ES-I3 (cell line): ENCODE measurements around the gene ANKRD31.
"Not testable (repeated sequence)": the region's sequence is repeated elsewhere in the genome, so short reads cannot be mapped to it uniquely, and the experiment has no call there.

Experiments
- H3K36me3 ChIP-seq: 2 replicates; pipeline ENCODE4 v1.6.1; 2013; ENCODE audit warnings: mild to moderate bottlenecking, low read length, control low read depth, moderate library complexity; ENCODE audit not compliant: insufficient read depth
- H3K4me1 ChIP-seq: 2 replicates; pipeline ENCODE4 v1.6.1; 2013; ENCODE audit warnings: mild to moderate bottlenecking, control low read depth, low read length; ENCODE audit not compliant: insufficient read depth
- H3K9ac ChIP-seq: 2 replicates; pipeline ENCODE4 v1.6.1; 2013; ENCODE audit warnings: low read depth, mild to moderate bottlenecking, low read length, moderate library complexity
- H3K9me3 ChIP-seq: 2 replicates; pipeline ENCODE4 v1.6.1; 2013; ENCODE audit warnings: mild to moderate bottlenecking, low read length, moderate library complexity; ENCODE audit not compliant: control insufficient read depth, insufficient read depth

ANKRD31 gene

DNA sequence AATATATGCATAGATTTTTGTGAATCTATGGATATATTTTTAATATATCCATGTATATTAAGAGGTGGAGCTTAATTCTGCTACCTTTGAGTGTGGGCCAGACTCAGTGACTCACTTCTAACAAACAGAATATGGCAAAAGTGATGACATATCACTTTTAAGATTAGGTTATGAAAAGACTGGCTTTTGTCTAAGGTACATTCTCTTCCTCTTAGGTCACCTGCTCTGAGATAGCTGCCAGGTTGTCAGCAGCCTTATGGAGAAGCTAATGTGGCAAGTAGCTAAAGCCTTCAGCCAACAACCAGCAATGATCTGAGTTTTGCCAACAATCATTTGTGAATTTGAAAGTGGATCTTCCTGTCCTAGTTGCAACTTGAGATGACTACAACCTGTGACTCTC lies 83.8 kb downstream of the ANKRD31 start:
- H3K4me1 ChIP-seq: no peaks in the 10 kb centered on the region
- H3K9me3 ChIP-seq: no peaks in the 10 kb centered on the region
- H3K36me3 ChIP-seq: no peaks in the 10 kb centered on the region
- no peak overlapping the region for H3K9ac ChIP-seq

DNA sequence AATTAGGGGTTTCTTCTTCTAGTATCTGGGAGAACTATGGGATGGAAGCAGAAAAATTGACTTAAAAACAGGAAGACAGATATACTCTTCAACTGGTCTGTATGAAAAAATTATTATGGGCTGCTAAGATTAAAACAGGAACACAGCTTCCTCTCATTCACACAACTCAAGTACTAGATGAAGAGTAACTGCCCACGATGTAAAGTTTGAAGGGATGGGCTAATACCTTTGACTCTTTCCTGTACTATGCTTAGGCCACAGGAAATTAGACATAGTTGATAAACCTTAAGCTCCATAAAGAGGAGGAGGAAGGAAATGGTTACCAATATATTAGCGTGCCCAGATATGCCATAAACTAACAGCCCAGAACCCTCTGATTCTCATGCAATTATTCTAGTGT lies 88.6 kb downstream of the ANKRD31 start:
- Histone ChIP-seq H3K9me3 (no peaks in the 10 kb centered on the region), H3K9ac (no peak overlapping the region), H3K36me3 (no peaks in the 10 kb centered on the region), H3K4me1 (peaks cover 1% of the 10 kb centered on the region; the same call in 1 of the 2 replicates)

DNA sequence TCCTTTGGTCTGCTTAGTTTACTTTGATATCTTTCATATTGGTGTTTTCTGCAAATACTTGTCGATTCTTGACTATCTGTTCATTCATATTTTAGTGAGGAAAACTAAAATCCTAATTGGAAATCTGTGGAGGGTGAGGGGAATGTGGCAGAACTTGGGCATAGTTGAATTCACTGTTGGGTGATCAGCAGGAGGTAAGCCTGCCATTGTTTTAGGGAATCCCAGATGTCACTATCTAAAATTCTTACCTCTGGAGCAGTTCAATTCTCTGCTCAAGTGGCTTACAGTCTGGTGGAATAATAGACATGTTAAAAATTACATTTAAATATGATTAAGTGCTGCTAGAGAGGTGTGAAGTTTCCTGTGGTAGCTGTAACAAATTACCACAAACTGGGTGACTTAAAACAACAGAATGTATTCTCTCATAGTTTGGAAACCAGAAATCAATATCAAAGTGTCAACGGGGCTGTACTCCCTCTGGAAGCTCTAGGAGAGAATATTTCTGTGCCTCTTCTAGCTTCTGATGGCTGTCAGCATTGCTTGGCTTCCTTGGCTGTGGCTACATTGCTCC lies 94.0 kb downstream of the ANKRD31 start:
- Histone ChIP-seq H3K9ac (no peak overlapping the region), H3K36me3 (no peaks in the 10 kb centered on the region), H3K9me3 (no peaks in the 10 kb centered on the region), H3K4me1 (peaks cover 8% of the 10 kb centered on the region; the same call in 1 of the 2 replicates)

DNA sequence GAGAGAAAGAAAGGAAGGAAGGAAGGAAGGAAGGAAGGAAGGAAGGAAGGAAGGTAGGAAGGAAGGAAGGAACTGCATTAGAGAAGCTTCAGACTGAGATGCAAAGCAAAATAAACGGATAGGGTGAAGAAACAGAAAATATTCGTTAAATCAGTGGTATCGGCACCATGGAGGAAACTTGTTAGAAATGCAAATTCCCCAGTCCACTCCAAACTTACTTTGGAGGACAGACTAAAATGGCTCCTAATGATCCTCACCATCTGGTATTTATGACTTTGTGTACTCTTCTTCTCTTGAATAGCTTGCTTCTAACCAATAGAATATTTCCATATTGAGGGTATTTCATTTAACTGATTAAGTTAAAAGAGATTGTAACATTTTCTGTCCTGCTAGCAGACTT lies 96.4 kb downstream of the ANKRD31 start:
- H3K9ac ChIP-seq: no peak overlapping the region
- H3K36me3 ChIP-seq: no peaks in the 10 kb centered on the region
- peaks cover 8% of the 10 kb centered on the region; the same call in 1 of the 2 replicates for H3K4me1 ChIP-seq
- H3K9me3 ChIP-seq: no peaks in the 10 kb centered on the region

DNA sequence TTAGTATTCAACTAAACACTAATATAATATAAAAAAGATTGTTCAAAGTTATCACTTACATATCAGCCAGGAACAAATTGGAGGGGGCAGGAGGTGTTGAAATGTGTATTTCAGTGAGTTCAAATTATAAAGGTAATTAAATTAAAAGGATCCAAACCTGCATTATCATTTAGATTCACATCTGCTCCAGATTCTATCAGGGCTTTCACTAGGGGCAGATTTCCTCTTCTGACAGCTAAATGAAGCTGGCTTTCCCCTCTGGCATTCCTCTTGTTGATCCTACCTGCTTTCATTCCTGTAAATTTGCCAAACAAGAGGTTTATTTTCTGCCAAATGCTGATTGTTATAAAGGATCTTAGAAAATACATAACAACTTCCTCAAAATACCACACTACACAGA lies 98.0 kb downstream of the ANKRD31 start:
- no peak overlapping the region for H3K9ac ChIP-seq

DNA sequence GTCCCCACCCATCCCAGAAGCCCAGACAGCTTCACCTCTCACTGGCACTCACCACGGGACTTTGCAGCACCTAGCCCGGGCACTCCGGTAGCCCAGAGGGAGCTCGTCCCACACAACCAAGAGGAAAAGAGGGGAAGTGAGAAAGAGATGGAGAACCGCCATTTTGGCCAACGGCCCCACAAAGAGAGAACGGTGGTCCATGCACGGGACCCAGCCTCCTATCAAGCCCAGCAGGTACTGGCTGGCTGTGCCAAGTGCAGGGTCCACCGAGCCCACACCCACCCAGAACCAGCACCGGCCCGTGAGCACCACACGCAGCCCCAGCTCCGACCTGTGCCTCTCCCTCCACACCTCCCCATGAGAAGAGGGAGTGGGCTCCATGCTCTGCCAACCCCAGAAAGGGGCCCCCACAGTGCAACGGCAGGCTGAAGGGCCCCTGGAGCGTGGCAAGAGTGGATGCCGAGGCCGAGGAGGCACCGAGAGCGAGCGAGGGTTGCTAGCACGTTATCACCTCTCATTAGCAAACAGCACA lies 105.8 kb downstream of the ANKRD31 start:
- H3K36me3 ChIP-seq: no peaks in the 10 kb centered on the region; the same call in 1 of the 2 replicates
- H3K9ac ChIP-seq: no peak overlapping the region
- no peaks in the 10 kb centered on the region for H3K4me1 ChIP-seq
- H3K9me3 ChIP-seq: no peaks in the 10 kb centered on the region

More for the DNA sequence above, 98.0 kb downstream of the ANKRD31 start:
- H3K36me3 ChIP-seq: no peaks in the 10 kb centered on the region
- peaks cover 8% of the 10 kb centered on the region; the same call in 1 of the 2 replicates for H3K4me1 ChIP-seq
- H3K9me3 ChIP-seq: no peaks in the 10 kb centered on the region

DNA sequence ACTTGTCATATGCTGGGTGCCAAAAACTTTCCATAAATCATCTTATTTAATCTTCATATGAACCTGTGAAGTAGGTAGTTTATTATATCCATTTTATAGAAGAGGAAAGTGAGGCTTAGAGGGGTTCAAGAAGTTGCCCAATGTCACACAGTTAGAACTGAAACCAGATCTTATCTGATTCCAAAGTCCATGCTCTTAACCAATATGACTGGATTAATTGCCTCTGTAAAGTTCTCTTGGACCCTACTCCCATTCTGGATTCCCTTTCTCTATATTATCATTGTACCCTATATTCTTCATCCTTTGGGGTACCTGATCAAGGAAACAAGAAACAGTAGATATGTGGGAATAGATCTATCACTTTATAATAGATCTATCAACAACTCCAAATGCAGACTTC lies 119.8 kb downstream of the ANKRD31 start:
- Histone ChIP-seq H3K9me3 (no peaks in the 10 kb centered on the region), H3K9ac (no peak overlapping the region), H3K36me3 (no peaks in the 10 kb centered on the region), H3K4me1 (no peaks in the 10 kb centered on the region)

DNA sequence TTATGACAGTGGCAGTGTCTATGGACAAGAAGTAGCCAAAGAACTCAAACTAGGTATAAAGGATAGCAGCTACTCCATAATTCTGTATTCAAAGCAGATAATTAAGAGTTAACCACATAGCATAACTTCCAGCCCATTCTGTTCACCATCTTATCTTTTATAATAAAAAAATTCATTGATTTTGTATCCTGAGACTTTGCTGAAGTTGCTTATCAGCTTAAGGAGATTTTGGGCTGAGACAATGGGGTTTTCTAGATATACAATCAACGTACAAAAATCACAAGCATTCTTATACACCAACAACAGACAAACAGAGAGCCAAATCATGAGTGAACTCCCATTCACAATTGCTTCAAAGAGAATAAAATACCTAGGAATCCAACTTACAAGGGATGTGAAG lies 122.4 kb downstream of the ANKRD31 start:
- not testable (repeated sequence) for H3K36me3 ChIP-seq, H3K9me3 ChIP-seq, H3K4me1 ChIP-seq, H3K9ac ChIP-seq

DNA sequence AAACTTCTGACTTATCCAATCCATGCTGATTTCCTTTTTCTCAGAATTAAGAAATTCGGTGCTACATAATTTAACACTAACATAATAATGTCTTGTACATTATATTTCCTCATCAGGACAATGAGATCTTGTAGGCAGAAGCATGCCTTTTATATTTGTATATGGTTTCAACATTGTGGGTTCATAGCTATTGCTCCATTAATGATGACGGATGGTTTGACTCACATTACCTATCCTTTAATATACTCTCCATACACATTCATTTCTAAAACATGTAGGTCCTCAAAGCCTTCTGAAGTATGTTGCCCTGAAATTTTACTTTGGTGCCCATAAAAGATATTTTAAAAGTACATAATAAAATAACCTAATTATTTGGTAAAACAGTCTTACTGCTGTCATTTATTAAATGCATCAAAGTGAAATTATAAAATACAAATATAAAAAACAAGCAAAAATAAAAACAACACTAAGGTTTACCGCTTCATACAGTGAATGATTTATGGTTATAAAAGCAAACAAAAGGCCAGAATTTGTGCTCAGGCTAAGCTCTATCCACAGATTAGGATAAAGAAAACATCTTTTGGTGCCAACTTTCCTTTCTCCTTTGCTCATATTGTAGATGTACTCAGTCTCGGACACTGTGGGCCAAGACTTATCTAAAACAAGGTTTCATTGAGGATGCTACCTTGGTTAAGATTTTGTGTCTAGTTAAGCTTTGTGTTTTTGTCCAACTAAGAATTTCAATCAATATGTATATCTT lies 123.1 kb downstream of the ANKRD31 start:
- Histone ChIP-seq H3K9ac (no peak overlapping the region), H3K36me3 (no peaks in the 10 kb centered on the region), H3K4me1 (peaks cover 5% of the 10 kb centered on the region; the same call in 1 of the 2 replicates), H3K9me3 (no peaks in the 10 kb centered on the region)

DNA sequence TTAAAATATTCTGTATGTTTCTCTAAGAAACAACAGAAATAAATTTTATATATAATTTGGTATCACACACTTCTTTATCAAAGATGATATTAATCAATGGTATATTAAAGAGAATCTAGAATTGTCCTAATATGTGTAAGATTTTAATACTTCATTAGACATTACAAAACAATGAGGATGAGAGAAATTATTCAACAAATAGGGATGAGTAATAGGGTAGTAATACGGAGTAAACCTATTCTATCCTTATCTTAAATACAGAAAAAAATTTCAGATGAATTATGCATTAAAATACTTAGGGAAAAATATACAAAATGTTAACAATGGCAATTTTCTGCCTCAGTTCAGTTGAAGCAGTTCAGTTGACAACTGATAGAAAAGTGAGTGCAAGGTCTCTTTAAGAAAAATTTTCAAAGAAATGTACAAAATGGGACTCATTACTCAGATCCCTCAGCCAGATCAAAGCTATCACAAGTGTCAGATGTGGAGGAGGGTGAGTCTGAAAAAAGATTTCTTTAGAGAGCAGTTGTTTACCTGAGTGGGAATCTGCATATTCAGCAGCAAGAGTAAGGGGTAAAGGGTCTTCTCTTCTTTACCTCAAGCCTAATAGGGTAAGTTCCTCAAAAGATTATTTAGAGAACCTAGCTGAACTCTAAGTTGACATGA lies 127.6 kb downstream of the ANKRD31 start:
- H3K9me3 ChIP-seq: no peaks in the 10 kb centered on the region; the same call in 1 of the 2 replicates
- H3K36me3 ChIP-seq: no peaks in the 10 kb centered on the region
- no peak overlapping the region for H3K9ac ChIP-seq
- peaks cover 5% of the 10 kb centered on the region; the same call in 1 of the 2 replicates for H3K4me1 ChIP-seq

DNA sequence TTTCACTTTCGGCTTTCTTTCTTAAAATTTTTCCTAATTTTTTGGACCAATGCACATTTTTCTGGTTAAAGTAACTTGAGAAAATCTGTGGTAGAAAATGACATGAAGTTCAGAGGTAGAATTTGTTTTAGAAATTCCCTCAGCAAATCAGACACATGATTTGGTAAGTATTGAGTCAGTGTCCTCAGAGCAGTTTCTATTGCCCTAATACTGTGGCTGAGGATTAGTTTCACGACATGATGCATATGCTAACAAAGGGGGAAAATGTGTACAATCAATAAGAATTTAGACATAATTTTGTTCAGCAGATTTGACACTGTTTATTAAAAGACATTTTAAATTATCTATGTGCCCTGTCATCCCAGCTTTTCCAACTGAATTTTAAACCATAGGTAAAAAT lies 128.2 kb downstream of the ANKRD31 start:
- H3K9me3 ChIP-seq: no peaks in the 10 kb centered on the region; the same call in 1 of the 2 replicates
- H3K36me3 ChIP-seq: no peaks in the 10 kb centered on the region
- H3K9ac ChIP-seq: no peak overlapping the region
- peaks cover 5% of the 10 kb centered on the region; the same call in 1 of the 2 replicates for H3K4me1 ChIP-seq

DNA sequence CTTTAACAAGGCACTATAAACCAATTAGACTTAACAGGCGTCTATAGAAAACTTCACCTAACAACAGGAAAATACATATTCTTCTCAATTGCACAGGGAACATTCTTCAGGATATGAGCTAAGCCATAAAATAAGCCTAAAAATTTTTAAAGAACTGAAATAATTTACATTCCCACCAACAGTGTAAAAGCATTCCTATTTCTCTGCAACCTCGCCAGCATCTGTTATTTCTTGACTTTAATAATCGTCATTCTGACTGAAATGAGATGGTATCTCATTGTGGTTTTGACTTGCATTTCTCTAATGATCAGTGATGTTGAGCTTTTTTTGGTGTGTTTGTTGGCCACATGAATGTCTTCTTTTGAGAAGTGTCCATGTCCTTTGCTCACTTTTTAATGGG lies 140.7 kb downstream of the ANKRD31 start:
- not testable (repeated sequence) for H3K4me1 ChIP-seq, H3K9ac ChIP-seq, H3K36me3 ChIP-seq, H3K9me3 ChIP-seq

DNA sequence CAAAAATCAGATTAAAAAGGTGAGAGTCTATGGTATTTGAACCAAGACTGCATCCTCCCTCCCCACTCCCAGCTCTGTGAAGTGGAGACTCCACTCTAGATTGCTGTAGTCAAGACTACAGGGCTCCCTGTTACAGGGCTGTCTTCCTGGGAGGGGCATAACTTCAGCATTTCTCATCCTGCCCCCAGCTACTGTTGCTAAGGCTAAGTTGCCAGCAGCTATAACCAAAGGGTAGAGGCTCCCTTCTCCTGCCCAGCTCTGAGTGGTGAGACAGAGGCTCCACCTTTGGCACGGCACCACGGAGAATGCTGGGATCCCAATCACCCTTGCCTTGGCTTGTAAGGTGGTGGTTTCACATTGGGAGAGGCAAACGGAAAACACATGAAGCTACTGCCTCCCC lies 145.1 kb downstream of the ANKRD31 start:
- no peak overlapping the region for H3K9ac ChIP-seq
- no peaks in the 10 kb centered on the region for H3K4me1 ChIP-seq
- no peaks in the 10 kb centered on the region for H3K9me3 ChIP-seq
- no peaks in the 10 kb centered on the region for H3K36me3 ChIP-seq

DNA sequence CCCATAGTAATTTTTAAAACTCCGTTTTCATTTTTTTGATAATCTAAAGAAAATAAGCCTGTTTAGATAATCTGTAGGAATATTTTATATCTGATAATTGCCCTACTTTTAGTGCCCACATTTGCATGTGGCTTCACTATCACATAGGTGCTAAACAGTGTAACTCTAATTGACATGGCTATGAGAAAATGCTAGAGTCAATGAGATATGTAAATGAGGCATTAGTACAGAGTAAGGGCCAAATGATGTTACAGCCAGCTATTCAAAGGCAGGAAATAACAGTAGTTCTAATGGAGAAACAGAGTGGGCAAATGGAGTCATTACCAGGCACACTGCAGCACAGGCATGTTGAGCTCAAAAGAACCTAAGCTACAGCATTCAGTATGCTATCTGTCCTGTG lies 147.0 kb downstream of the ANKRD31 start:
- Histone ChIP-seq H3K4me1 (no peaks in the 10 kb centered on the region), H3K9me3 (no peaks in the 10 kb centered on the region), H3K36me3 (no peaks in the 10 kb centered on the region), H3K9ac (no peak overlapping the region)
